Endothelial cell of umbilical vein (primary cell): Measurements from ENCODE around the gene FAM168A. TPM values are rescaled to one million over a fixed set of nuclear protein-coding genes. Genes with fewer than 3 reads are reported as not detected.

Source experiments
- BruUV-seq: library from RNA; stranded (reverse); fragments of 400-500 nt; replicated peaks from 2 replicates; lab custom pipeline; 2021; lab: Mats Ljungman, UMichigan
- CTCF ChIA-PET: fragments of 300-600, 350-600 bp; sonication (Branson Sonifier 250); formaldehyde crosslinking; loops from one replicate; lab custom pipeline; 2021; ENCODE audit warnings: antibody characterized with exemption, inconsistent platforms; lab: Charles Lee
- POLR2A ChIA-PET: fragments of 300-600, 350-600 bp; sonication (Branson Sonifier 250); formaldehyde crosslinking; loops from one replicate; lab custom pipeline; 2021; ENCODE audit warnings: antibody characterized with exemption, inconsistent platforms; lab: Charles Lee
- DNase-seq: peaks from one replicate; pipeline ENCODE4 v3.0.0-alpha.2; 2011; ENCODE audit warnings: low read depth, low spot score
- FAIRE-seq: peaks from 2 replicates; lab custom pipeline; 2011; peaks lifted over from hg19 to GRCh38; lab: Jason Lieb, UNC
- H2AFZ ChIP-seq: 2 replicates; pipeline ENCODE4 v1.6.0; 2012; ENCODE audit warnings: low read depth, low read length, control low read depth, inconsistent platforms
- H3K27ac ChIP-seq: 2 replicates; pipeline ENCODE4 v1.5.1; 2011; ENCODE audit warnings: low read depth, mild to moderate bottlenecking, control low read depth, low read length, moderate library complexity; ENCODE audit not compliant: insufficient read depth
- H3K27me3 ChIP-seq, 2 experiments: 2 replicates each; pipeline versions ENCODE4 v1.6.0 to v1.6.1; 2011; ENCODE audit warnings: low read length in 2 of 2, mixed read lengths in 1 of 2; ENCODE audit not compliant: control insufficient read depth in 2 of 2, insufficient read depth in 2 of 2
- H3K36me3 ChIP-seq, 2 experiments: 2 replicates in 1 of 2; 3 replicates in 1 of 2; pipeline ENCODE4 v1.5.1; 2011; ENCODE audit warnings: low read length in 2 of 2, mild to moderate bottlenecking in 1 of 2, moderate library complexity in 1 of 2; ENCODE audit not compliant: control insufficient read depth in 2 of 2, insufficient read depth in 2 of 2; ENCODE audit errors: extremely low read depth in 1 of 2
- H3K4me1 ChIP-seq: 3 replicates; pipeline ENCODE4 v1.5.1; 2011; ENCODE audit warnings: mild to moderate bottlenecking, low read length; ENCODE audit not compliant: control insufficient read depth, insufficient read depth; ENCODE audit errors: extremely low read depth
- H3K4me2 ChIP-seq: 2 replicates; pipeline ENCODE4 v1.6.1; 2011; ENCODE audit warnings: low read length, control low read depth, mixed read lengths; ENCODE audit not compliant: insufficient read depth
- H3K4me3 ChIP-seq, 3 experiments: fragments of 200-600 bp in 1 of 3; sonication (generic), shearing (Covaris generic) in 1 of 3; replicated peaks in 1 of 3; 2 replicates each; pipeline ENCODE4 v1.5.1; 2011 to 2016; ENCODE audit warnings: control low read depth in 3 of 3, low read length in 3 of 3, mild to moderate bottlenecking in 2 of 3, inconsistent platforms in 1 of 3, low read depth in 1 of 3, moderate library complexity in 1 of 3; ENCODE audit not compliant: insufficient read depth in 1 of 3
- H3K79me2 ChIP-seq: 2 replicates; pipeline ENCODE4 v1.6.0; 2012; ENCODE audit warnings: low read length, inconsistent platforms; ENCODE audit not compliant: control insufficient read depth, insufficient read depth
- H3K9ac ChIP-seq: replicated peaks from 2 replicates; pipeline ENCODE3; 2011; ENCODE audit warnings: low read length, control low read depth; ENCODE audit not compliant: insufficient read depth; ENCODE audit errors: extremely low read depth
- H3K9me1 ChIP-seq: replicated peaks from 3 replicates; pipeline ENCODE4 v1.6.0; 2011; ENCODE audit warnings: mild to moderate bottlenecking, low read length; ENCODE audit not compliant: control insufficient read depth, insufficient read depth; ENCODE audit errors: extremely low read depth
- H3K9me3 ChIP-seq: replicated peaks from 2 replicates; pipeline ENCODE4 v1.5.1; 2012; ENCODE audit warnings: low read length, inconsistent platforms; ENCODE audit not compliant: control insufficient read depth, insufficient read depth
- H4K20me1 ChIP-seq: replicated peaks from 2 replicates; pipeline ENCODE3; 2011; ENCODE audit warnings: mild to moderate bottlenecking, low read length; ENCODE audit not compliant: control insufficient read depth, insufficient read depth; ENCODE audit errors: extremely low read depth
- EZH2 ChIP-seq: IDR thresholded peaks from 2 replicates; pipeline ENCODE4 v1.6.1; 2012; ENCODE audit warnings: borderline replicate concordance, low read depth, mild to moderate bottlenecking, moderate library complexity, low read length, inconsistent platforms; ENCODE audit not compliant: severe bottlenecking
- FOS ChIP-seq: IDR thresholded peaks from 2 replicates; pipeline ENCODE4 v1.6.1; 2011; ENCODE audit warnings: mild to moderate bottlenecking, low read length, moderate library complexity, borderline replicate concordance; ENCODE audit not compliant: insufficient read depth
- GATA2 ChIP-seq: IDR thresholded peaks from 2 replicates; pipeline ENCODE4 v1.7.0; 2011; ENCODE audit warnings: low read depth, mild to moderate bottlenecking, moderate library complexity, mixed read lengths, low read length; ENCODE audit not compliant: insufficient read length, insufficient read depth
- JUN ChIP-seq: IDR thresholded peaks from 2 replicates; pipeline ENCODE4 v1.6.1; 2011; ENCODE audit warnings: borderline replicate concordance, low read depth; ENCODE audit not compliant: insufficient read length, insufficient read depth
- MYC ChIP-seq: IDR thresholded peaks from one replicate; pipeline ENCODE4 v1.6.1; 2011; ENCODE audit warnings: mild to moderate bottlenecking, low read depth, low read length
- POLR2A ChIP-seq: IDR thresholded peaks from 2 replicates; pipeline ENCODE4 v1.6.1; 2012; ENCODE audit warnings: low read depth, mild to moderate bottlenecking, control low read depth, low read length
- POLR2AphosphoS5 ChIP-seq: IDR thresholded peaks from 2 replicates; pipeline ENCODE4 v1.6.1; 2012; ENCODE audit warnings: low read depth, mild to moderate bottlenecking, control low read depth, low read length, moderate library complexity; ENCODE audit not compliant: insufficient read depth
- dilution Hi-C: fragments of 300-500 bp; cut with MboI; formaldehyde crosslinking; loops from one replicate; pipeline ENCODE4 v1.15.0; 2019; ENCODE audit warnings: low sequenced_read_pairs; ENCODE audit not compliant: extremely low pct_ligation_motif_present
- intact Hi-C: fragments of 100-400 bp; cut with micrococcal nuclease; formaldehyde crosslinking; loops from one replicate; pipeline ENCODE4 v1.10.0; 2022
- polyA plus RNA-seq, 4 experiments: library from polyadenylated mRNA; depleted of rRNA in 3 of 4; stranded (reverse) in 3 of 4; unstranded in 1 of 4; fragments of >200 nt; gene quantifications; 2 replicates each; pipeline versions ENCODE4 v1.2.1 to v1.2.3, GENCODE V29; 2011 to 2012; ENCODE audit warnings: missing spikeins in 1 of 4
- total RNA-seq: library from RNA; stranded (reverse); gene quantifications from 2 replicates; pipeline ENCODE4 v1.2.3, GENCODE V29; 2021
- TF ChIP-seq, protein P1 (sequence below), 2 donors: IDR thresholded peaks; 1 replicate in 1 of 2; 2 replicates in 1 of 2; pipeline ENCODE4 v1.5.1; 2011; ENCODE audit warnings: low read length in 2 of 2, mild to moderate bottlenecking in 2 of 2, moderate library complexity in 2 of 2, control low read depth in 1 of 2, inconsistent platforms in 1 of 2, low read depth in 1 of 2; ENCODE audit not compliant: insufficient read depth in 1 of 2; ENCODE audit errors: extremely low read depth in 1 of 2
- TF ChIP-seq, protein P2 (sequence below): IDR thresholded peaks from 2 replicates; pipeline ENCODE4 v1.6.1; 2011; ENCODE audit not compliant: insufficient read depth, insufficient read length

FAM168A gene
- total and polyA plus RNA-seq, 2 donors (not counting 3 experiments of a cell fraction or from before 2014, with no cell fraction given), result 17.0 to 20.5 TPM

- BruUV-seq, result no TSS peak
- Histone ChIP-seq H3K9ac (no peak overlapping the region), H3K27ac (no peak overlapping the region), H2AFZ (no peak overlapping the region), H4K20me1 (no peaks in the 10 kb centered on the region), H3K79me2 (peaks cover 14% of the 10 kb centered on the region), H3K4me2 (no peak overlapping the region), H3K9me1 (no peaks in the 10 kb centered on the region), H3K4me3 (no peak overlapping the region), H3K4me1 (peaks cover 12% of the 10 kb centered on the region), H3K27me3 (no peaks in the 10 kb centered on the region), H3K9me3 (no peaks in the 10 kb centered on the region), H3K36me3 (peaks cover 0 to 6% of the 10 kb centered on the region in 2 experiments)
- intact Hi-C loops, result no loop called here
- TF ChIP-seq, protein P1, sequence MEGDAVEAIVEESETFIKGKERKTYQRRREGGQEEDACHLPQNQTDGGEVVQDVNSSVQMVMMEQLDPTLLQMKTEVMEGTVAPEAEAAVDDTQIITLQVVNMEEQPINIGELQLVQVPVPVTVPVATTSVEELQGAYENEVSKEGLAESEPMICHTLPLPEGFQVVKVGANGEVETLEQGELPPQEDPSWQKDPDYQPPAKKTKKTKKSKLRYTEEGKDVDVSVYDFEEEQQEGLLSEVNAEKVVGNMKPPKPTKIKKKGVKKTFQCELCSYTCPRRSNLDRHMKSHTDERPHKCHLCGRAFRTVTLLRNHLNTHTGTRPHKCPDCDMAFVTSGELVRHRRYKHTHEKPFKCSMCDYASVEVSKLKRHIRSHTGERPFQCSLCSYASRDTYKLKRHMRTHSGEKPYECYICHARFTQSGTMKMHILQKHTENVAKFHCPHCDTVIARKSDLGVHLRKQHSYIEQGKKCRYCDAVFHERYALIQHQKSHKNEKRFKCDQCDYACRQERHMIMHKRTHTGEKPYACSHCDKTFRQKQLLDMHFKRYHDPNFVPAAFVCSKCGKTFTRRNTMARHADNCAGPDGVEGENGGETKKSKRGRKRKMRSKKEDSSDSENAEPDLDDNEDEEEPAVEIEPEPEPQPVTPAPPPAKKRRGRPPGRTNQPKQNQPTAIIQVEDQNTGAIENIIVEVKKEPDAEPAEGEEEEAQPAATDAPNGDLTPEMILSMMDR (IDR thresholded peaks at IDR 0.05; ENCODE audit: extremely low read depth in 1 of 2, insufficient read depth in 1 of 2, low read depth in 1 of 2, low read length in 2 of 2), result no peak
- TF ChIP-seq POLR2AphosphoS5 (no peak), FOS (no peak), POLR2A (no peak), EZH2 (no peak), GATA2 (no peak), JUN (no peak), MYC (no peak)
- TF ChIP-seq, protein P2, sequence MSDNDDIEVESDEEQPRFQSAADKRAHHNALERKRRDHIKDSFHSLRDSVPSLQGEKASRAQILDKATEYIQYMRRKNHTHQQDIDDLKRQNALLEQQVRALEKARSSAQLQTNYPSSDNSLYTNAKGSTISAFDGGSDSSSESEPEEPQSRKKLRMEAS, result no peak
- no peak for FAIRE-seq
- DNase-seq, result no peak
- ChIA-PET POLR2A (no interaction called here), CTCF (interaction anchor here (2.8 to 6.2 kb wide), 3 partner anchors 33 to 84 kb away, joined by 31 to 253 read pairs (median 55); partner anchors contain the start of gene ARHGEF17)
- dilution Hi-C loops, result no loop called here
These were observed 206.2 kb downstream of the FAM168A start for GRCh38 chr11:73391665-73392064.
